A549 (cell line): ENCODE measurements around the gene CEND1. TPM values are rescaled to one million over a fixed set of nuclear protein-coding genes. Genes with fewer than 3 reads are reported as not detected.

ENCODE experiments used
- ATAC-seq, 2 experiments: fragments of 200-7000 bp in 1 of 2; fragments of >200 bp in 1 of 2; cut with Nextera tagmentation in 1 of 2; cut with Tn5 transposase in 1 of 2; 3 replicates each; pipeline versions ENCODE4 v1.8.0 to v1.9.1; 2018 to 2020; ENCODE audit warnings: mild to moderate bottlenecking in 1 of 2, moderate library complexity in 1 of 2
- CTCF ChIA-PET: fragments of 300-600 bp; sonication (Branson Sonifier 250); formaldehyde crosslinking; extraction: SDS; loops from one replicate; lab custom pipeline; 2021; ENCODE audit warnings: antibody characterized with exemption, inconsistent platforms; lab: Yijun Ruan, JAX
- POLR2A ChIA-PET: fragments of 350-600 bp; formaldehyde crosslinking; extraction: SDS; loops from one replicate; lab custom pipeline; 2021; ENCODE audit warnings: antibody characterized with exemption, inconsistent platforms; lab: Yijun Ruan, JAX
- DNase-seq, 2 experiments: peaks; one replicate each; pipeline versions ENCODE4 v3.0.0 to v3.0.0-alpha.2; 2011 to 2016; ENCODE audit warnings: low read depth in 1 of 2, low spot score in 1 of 2
- FAIRE-seq: peaks from 2 replicates; lab custom pipeline; 2011; peaks lifted over from hg19 to GRCh38; lab: Jason Lieb, UNC
- H3K27ac ChIP-seq, 2 experiments: fragments of >200 bp; sonication (Bioruptor Twin); formaldehyde crosslinking; 3 replicates each; pipeline ENCODE4 v1.5.1; 2016 to 2017
- H3K4me1 ChIP-seq: fragments of >200 bp; sonication (Bioruptor Twin); formaldehyde crosslinking; 3 replicates; pipeline ENCODE4 v1.6.1; 2016
- H3K4me2 ChIP-seq: fragments of >200 bp; sonication (Bioruptor Twin); formaldehyde crosslinking; 3 replicates; pipeline ENCODE4 v1.6.1; 2016
- H3K4me3 ChIP-seq: fragments of >200 bp; sonication (Bioruptor Twin); formaldehyde crosslinking; 3 replicates; pipeline ENCODE4 v1.5.1; 2016
- H3K9me3 ChIP-seq: fragments of >200 bp; sonication (Bioruptor Twin); formaldehyde crosslinking; 3 replicates; pipeline ENCODE4 v1.6.1; 2016
- CEBPB ChIP-seq, 2 experiments: fragments of >200 bp in 1 of 2; sonication (Bioruptor Twin) in 1 of 2; formaldehyde crosslinking in 1 of 2; IDR thresholded peaks; 2 replicates each; pipeline ENCODE4 v1.6.1; 2012 to 2016
- EHF ChIP-seq: fragments of 250-450 bp; sonication (Bioruptor Pico); IDR thresholded peaks from 2 replicates; pipeline ENCODE4 v1.5.0; 2020; ENCODE audit warnings: mild to moderate bottlenecking
- EHMT2 ChIP-seq: fragments of 200-600 bp; sonication (generic); IDR thresholded peaks from 2 replicates; pipeline ENCODE4 v1.6.1; 2016; ENCODE audit warnings: antibody characterized with exemption, low read depth, mild to moderate bottlenecking, moderate library complexity
- GATA3 ChIP-seq: IDR thresholded peaks from 2 replicates; pipeline ENCODE4 v1.6.1; 2012; ENCODE audit warnings: borderline replicate concordance
- HEYL ChIP-seq: fragments of 250-450 bp; sonication (Bioruptor Pico); IDR thresholded peaks from 2 replicates; pipeline ENCODE4 v1.8.0; 2021; ENCODE audit warnings: mild to moderate bottlenecking, moderate library complexity
- HMGXB4 ChIP-seq: fragments of 250-450 bp; sonication (Bioruptor Pico); IDR thresholded peaks from 2 replicates; pipeline ENCODE4 v1.5.0; 2021; ENCODE audit warnings: mild to moderate bottlenecking, moderate library complexity, borderline replicate concordance
- JUN ChIP-seq, 2 experiments: fragments of >200 bp; sonication (Bioruptor Twin); formaldehyde crosslinking; IDR thresholded peaks; 2 replicates in 1 of 2; 3 replicates in 1 of 2; pipeline ENCODE4 v1.6.1; 2016 to 2017
- MAZ ChIP-seq: fragments of 150-350 bp; IDR thresholded peaks from 2 replicates; pipeline ENCODE4 v1.6.1; 2014; ENCODE audit warnings: antibody characterized with exemption, low read depth, low read length, borderline replicate concordance
- NFE2L2 ChIP-seq: fragments of 150-350 bp; conservative IDR thresholded peaks from 2 replicates; pipeline ENCODE4 v1.6.1; 2014; ENCODE audit warnings: low read length
- PBX3 ChIP-seq: IDR thresholded peaks from 2 replicates; pipeline ENCODE4 v1.6.1; 2012
- POLR2A ChIP-seq: IDR thresholded peaks from 2 replicates; pipeline ENCODE4 v1.6.1; 2012; ENCODE audit warnings: mild to moderate bottlenecking, low read length
- RCOR1 ChIP-seq: fragments of 150-350 bp; IDR thresholded peaks from 2 replicates; pipeline ENCODE4 v1.6.1; 2014; ENCODE audit warnings: antibody characterized with exemption, low read length, low read depth
- SMC3 ChIP-seq: fragments of >200 bp; sonication (Bioruptor Twin); formaldehyde crosslinking; IDR thresholded peaks from 3 replicates; pipeline ENCODE4 v1.6.1; 2018; ENCODE audit warnings: inconsistent platforms
- ZC3H11A ChIP-seq: fragments of 450-650 bp; IDR thresholded peaks from 2 replicates; pipeline ENCODE4 v1.6.1; 2014; ENCODE audit warnings: antibody characterized with exemption, mild to moderate bottlenecking
- ZSCAN20 ChIP-seq: fragments of 250-450 bp; sonication (Bioruptor Pico); IDR thresholded peaks from 2 replicates; pipeline ENCODE4 v1.8.0; 2022; ENCODE audit warnings: mild to moderate bottlenecking, moderate library complexity
- WGBS: methylation state at CpG from one replicate; pipeline ENCODE4 v1.1.6; 2017; ENCODE audit errors: missing lambda C conversion rate; 5-methylcytosine and 5-hydroxymethylcytosine counted together
- polyA plus RNA-seq, 4 experiments: library from polyadenylated mRNA; depleted of rRNA in 3 of 4; stranded (reverse); fragments of >200 nt; fragmentation: RNase III in 1 of 4; extraction: RNeasy Plus Mini Kit Qiagen cat#74134 plus additional on column Dnase treatment in 1 of 4; gene quantifications; 2 replicates in 3 of 4; 3 replicates in 1 of 4; pipeline ENCODE4 v1.2.3, GENCODE V29; 2011 to 2017
- TF ChIP-seq, protein P1 (sequence below): IDR thresholded peaks from 2 replicates; pipeline ENCODE4 v1.6.1; 2012
- TF ChIP-seq, protein P2 (sequence below): fragments of 450-650 bp; IDR thresholded peaks from 2 replicates; pipeline ENCODE4 v1.6.1; 2014; ENCODE audit warnings: antibody characterized with exemption

Gene CEND1
- polyA plus RNA-seq, 2 of the 4 experiments (the other 2 are of a cell fraction): 1.0 TPM; not detected in 1

GRCh38 chr11:832529-833113 lies 42.7 kb upstream of the CEND1 start, which contains the start of gene CD151:
Gene CD151, plus strand, starts transcription at chr11:832952. Its CDS starts 3,118 bp downstream, at chr11:836070.
- TF ChIP-seq NFE2L2: no peak
- TF ChIP-seq GATA3: 0 out of 2 replicates have a peak, but pooled peaks have one; percentile 20
- TF ChIP-seq CEBPB (IDR thresholded peaks at IDR 0.05): no peak
- no peak for TF ChIP-seq EHMT2
- TF ChIP-seq, protein P1, sequence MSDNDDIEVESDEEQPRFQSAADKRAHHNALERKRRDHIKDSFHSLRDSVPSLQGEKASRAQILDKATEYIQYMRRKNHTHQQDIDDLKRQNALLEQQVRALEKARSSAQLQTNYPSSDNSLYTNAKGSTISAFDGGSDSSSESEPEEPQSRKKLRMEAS: 0 out of 2 replicates have a peak, but pooled peaks have one; percentile 28
- peak; percentile 37; the same call in 1 of the 2 replicates for TF ChIP-seq POLR2A
- TF ChIP-seq JUN (IDR thresholded peaks at IDR 0.05): peak; percentile 3 to 87; a peak in 2 of 5 replicates
- no peak for TF ChIP-seq ZC3H11A
- peak in 1 of 2 experiments; percentile 68 for DNase-seq
- peak; percentile 8 to 26 for ATAC-seq
- ChIA-PET POLR2A (interaction anchor here (1.2 to 5.1 kb wide), 4 partner anchors 11 to 23 kb away, joined by 3 to 52 read pairs (median 34); partner anchors contain the start of genes PNPLA2, POLR2L, RPLP2 and TSPAN4), CTCF (interaction anchor here (0.8 to 1.4 kb wide), 2 partner anchors 10 to 12 kb away, joined by 4 read pairs; no protein-coding TSS in a partner anchor)
- Histone ChIP-seq H3K4me1 (peaks cover 56% of the 10 kb centered on the region), H3K4me3 (peak within 1 kb of the TSS; percentile 86), H3K27ac (peak within 1 kb of the TSS; percentile 98 to 100), H3K9me3 (no peaks in the 10 kb centered on the region), H3K4me2 (peak within 1 kb of the TSS; percentile 88)
- WGBS: 0% methylated on average over 2 of the region's 67 CpGs
- no peak for FAIRE-seq

DNA sequence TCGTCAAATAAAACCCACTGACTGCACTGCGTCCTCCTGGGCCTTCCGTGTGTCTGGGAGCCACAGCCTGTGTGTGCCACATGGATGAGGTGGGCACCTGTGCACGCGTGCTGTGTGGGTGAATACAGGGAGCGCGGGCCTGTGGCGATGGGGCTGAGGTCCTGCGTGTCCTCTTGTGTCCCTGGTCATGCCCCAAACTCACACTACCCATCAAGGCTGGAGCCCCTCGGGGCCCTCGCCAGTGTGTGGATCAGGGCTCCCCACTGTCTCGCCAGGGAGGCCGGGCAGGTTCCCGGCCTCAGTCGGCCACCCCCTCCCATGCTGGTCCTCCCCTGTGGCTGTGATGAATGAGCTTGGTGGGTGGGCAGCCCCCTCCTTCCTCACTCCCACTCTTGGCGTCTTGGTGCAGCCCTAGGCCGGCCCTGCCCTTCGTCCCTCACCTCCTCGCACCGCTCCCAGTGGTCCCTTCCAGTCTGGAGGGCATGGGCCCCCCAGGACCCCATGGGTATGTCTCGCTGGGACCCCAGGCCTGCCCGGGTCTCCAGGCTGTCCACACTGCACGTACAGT lies 42.2 kb upstream of the CEND1 start:
- no peak for TF ChIP-seq MAZ
- TF ChIP-seq HEYL: no peak
- TF ChIP-seq ZSCAN20: no peak
- no peak for TF ChIP-seq EHF (CRISPR knock-in tag)
- no peak for TF ChIP-seq RCOR1
- no peak for TF ChIP-seq PBX3
- TF ChIP-seq HMGXB4 (CRISPR knock-in tag): no peak
- no peak for TF ChIP-seq CEBPB (IDR thresholded peaks at IDR 0.05)
- TF ChIP-seq, protein P2, sequence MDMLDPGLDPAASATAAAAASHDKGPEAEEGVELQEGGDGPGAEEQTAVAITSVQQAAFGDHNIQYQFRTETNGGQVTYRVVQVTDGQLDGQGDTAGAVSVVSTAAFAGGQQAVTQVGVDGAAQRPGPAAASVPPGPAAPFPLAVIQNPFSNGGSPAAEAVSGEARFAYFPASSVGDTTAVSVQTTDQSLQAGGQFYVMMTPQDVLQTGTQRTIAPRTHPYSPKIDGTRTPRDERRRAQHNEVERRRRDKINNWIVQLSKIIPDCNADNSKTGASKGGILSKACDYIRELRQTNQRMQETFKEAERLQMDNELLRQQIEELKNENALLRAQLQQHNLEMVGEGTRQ: no peak
- TF ChIP-seq JUN (IDR thresholded peaks at IDR 0.05): no peak
- no peak for TF ChIP-seq SMC3
- peak overlapping the region; percentile 98 to 100 for H3K27ac ChIP-seq
- H3K4me1 ChIP-seq: peaks cover 54% of the 10 kb centered on the region
- ATAC-seq: no peak
- no peak for FAIRE-seq
- no peaks in the 10 kb centered on the region for H3K9me3 ChIP-seq
- WGBS: 28% methylated on average over 17 of the region's 23 CpGs
- ChIA-PET CTCF (interaction anchor here (1.3 to 1.4 kb wide), 2 partner anchors 13 kb away, joined by 4 read pairs; partner anchors contain the start of gene PNPLA2), POLR2A (interaction anchor here (1.2 to 5.1 kb wide), 4 partner anchors 11 to 23 kb away, joined by 3 to 52 read pairs (median 34); partner anchors contain the start of genes PNPLA2, POLR2L, RPLP2 and TSPAN4)
- peak overlapping the region; percentile 88 for H3K4me2 ChIP-seq
- DNase-seq: no peak
- H3K4me3 ChIP-seq: peak overlapping the region; percentile 86
